Prostate gland (tissue), 2 donors: Measurements from ENCODE around the gene GLS. TPM values are rescaled to one million over a fixed set of nuclear protein-coding genes. Genes with fewer than 3 reads are reported as not detected.

Experiments used
- DNase-seq: peaks from one replicate; pipeline ENCODE4 v3.0.0-alpha.2; 2019; ENCODE audit warnings: low spot score
- H3K27ac ChIP-seq, 2 donors: fragments of 200-600 bp; sonication (generic); 2 replicates each; pipeline ENCODE4 v1.5.1; 2017 to 2019
- H3K27me3 ChIP-seq: fragments of 200-600 bp; sonication (generic); replicated peaks from 2 replicates; pipeline ENCODE4 v1.5.1; 2019; ENCODE audit not compliant: insufficient read depth
- H3K36me3 ChIP-seq, 2 donors: fragments of 200-600 bp; sonication (generic); 1 replicate in 1 of 2; 2 replicates in 1 of 2; pipeline versions ENCODE4 v1.5.1 to v1.8.1; 2017 to 2019
- H3K4me1 ChIP-seq: fragments of 200-600 bp; sonication (generic); replicated peaks from 2 replicates; pipeline ENCODE4 v1.5.1; 2019
- H3K4me3 ChIP-seq, 2 donors: fragments of 200-600 bp; sonication (generic); 2 replicates each; pipeline ENCODE4 v1.5.1; 2017 to 2019
- H3K9me3 ChIP-seq: fragments of 200-600 bp; sonication (generic); 2 replicates; pipeline ENCODE4 v1.5.1; 2017
- POLR2A ChIP-seq: fragments of 450-650 bp; IDR thresholded peaks from one replicate; pipeline ENCODE4 v1.6.1; 2016; ENCODE audit warnings: antibody characterized with exemption, mild to moderate bottlenecking
- POLR2AphosphoS5 ChIP-seq: sonication (generic); formaldehyde crosslinking; IDR thresholded peaks from one replicate; pipeline ENCODE4 v1.6.1; 2017; ENCODE audit warnings: antibody characterized with exemption
- WGBS: methylation state at CpG from one replicate; pipeline ENCODE4 v1.1.5; 2018; 5-methylcytosine and 5-hydroxymethylcytosine counted together
- intact Hi-C: fragments of 100-400 bp; cut with DNase I; formaldehyde crosslinking; loops from one replicate; pipeline ENCODE4 v1.14.2; 2022
- total RNA-seq, 2 donors: library from RNA; depleted of rRNA; stranded (reverse); fragments of >200 nt; gene quantifications; one replicate each; pipeline ENCODE4 v1.1.0, GENCODE V29; 2016
- TF ChIP-seq, protein P1 (sequence below), 4 experiments: fragments of 200-600 bp in 2 of 4; fragments of 450-650 bp in 2 of 4; sonication (generic) in 2 of 4; IDR thresholded peaks; 1 replicate in 3 of 4; 2 replicates in 1 of 4; pipeline ENCODE4 v1.5.1; 2016 to 2019; ENCODE audit warnings: antibody characterized with exemption in 4 of 4, mild to moderate bottlenecking in 2 of 4, moderate library complexity in 2 of 4

GLS gene
- total RNA-seq, 2 donors from 2014 or later = 30.6 to 74.9 TPM

DNA sequence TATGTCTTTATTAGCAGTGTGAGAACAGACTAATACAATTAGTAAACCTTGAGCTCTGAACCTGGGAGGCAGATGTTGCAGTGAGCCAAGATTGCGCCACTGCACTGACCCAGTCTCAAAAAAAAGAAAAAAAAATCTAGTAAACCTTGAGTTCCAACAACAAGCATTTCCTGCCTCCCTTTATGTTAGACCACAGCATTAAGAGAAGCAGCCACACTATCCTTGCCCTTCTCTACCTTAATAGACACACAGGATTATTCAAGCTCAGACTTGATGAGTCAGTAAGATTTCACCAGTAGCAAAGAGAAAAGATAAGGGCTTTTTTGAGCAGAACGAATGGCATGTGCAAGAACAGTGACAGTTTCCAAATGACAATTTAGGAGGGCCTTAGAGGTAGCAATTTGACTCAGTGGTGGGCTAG, 18.0 kb upstream of the GLS start:
- WGBS = 78% methylated on average over 2 of the region's 2 CpGs
- no peak overlapping the region for H3K27ac ChIP-seq
- TF ChIP-seq POLR2A (no peak), POLR2AphosphoS5 (no peak)
- TF ChIP-seq, protein P1, sequence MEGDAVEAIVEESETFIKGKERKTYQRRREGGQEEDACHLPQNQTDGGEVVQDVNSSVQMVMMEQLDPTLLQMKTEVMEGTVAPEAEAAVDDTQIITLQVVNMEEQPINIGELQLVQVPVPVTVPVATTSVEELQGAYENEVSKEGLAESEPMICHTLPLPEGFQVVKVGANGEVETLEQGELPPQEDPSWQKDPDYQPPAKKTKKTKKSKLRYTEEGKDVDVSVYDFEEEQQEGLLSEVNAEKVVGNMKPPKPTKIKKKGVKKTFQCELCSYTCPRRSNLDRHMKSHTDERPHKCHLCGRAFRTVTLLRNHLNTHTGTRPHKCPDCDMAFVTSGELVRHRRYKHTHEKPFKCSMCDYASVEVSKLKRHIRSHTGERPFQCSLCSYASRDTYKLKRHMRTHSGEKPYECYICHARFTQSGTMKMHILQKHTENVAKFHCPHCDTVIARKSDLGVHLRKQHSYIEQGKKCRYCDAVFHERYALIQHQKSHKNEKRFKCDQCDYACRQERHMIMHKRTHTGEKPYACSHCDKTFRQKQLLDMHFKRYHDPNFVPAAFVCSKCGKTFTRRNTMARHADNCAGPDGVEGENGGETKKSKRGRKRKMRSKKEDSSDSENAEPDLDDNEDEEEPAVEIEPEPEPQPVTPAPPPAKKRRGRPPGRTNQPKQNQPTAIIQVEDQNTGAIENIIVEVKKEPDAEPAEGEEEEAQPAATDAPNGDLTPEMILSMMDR (IDR thresholded peaks at IDR 0.05) = no peak
- no peak for DNase-seq
- no peaks in the 10 kb centered on the region for H3K27me3 ChIP-seq
- no peak overlapping the region for H3K4me3 ChIP-seq
- H3K9me3 ChIP-seq = no peaks in the 10 kb centered on the region
- no peaks in the 10 kb centered on the region for H3K36me3 ChIP-seq
- intact Hi-C loops = no loop called here
- H3K4me1 ChIP-seq = no peaks in the 10 kb centered on the region

DNA sequence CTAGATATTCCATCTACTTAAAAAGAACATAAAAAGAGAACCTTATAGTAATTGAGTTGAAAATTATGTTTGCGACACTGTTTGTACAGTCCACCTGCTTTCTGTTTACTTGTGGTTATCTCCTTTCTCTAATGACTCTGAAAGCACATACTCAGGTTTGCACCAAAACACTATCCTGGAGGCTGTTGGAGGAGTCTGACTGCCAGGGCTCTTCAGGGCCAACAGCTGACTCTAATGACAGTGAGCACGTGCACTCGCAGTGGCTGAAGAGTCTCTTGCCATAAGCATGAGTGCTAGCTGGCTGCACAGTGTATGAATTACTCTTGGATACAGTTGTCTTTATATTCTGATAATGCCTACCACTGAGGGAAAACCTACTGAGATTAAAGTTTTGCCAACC, 16.7 kb upstream of the GLS start:
- no peak for DNase-seq
- Histone ChIP-seq H3K27me3 (no peaks in the 10 kb centered on the region), H3K27ac (no peak overlapping the region), H3K36me3 (no peaks in the 10 kb centered on the region), H3K9me3 (no peaks in the 10 kb centered on the region), H3K4me3 (no peak overlapping the region), H3K4me1 (no peaks in the 10 kb centered on the region)
- intact Hi-C loops = no loop called here
- TF ChIP-seq POLR2A (no peak), POLR2AphosphoS5 (no peak)
- TF ChIP-seq, protein P1 (IDR thresholded peaks at IDR 0.05) = no peak
- 37% methylated on average over 3 of the region's 3 CpGs for WGBS

DNA sequence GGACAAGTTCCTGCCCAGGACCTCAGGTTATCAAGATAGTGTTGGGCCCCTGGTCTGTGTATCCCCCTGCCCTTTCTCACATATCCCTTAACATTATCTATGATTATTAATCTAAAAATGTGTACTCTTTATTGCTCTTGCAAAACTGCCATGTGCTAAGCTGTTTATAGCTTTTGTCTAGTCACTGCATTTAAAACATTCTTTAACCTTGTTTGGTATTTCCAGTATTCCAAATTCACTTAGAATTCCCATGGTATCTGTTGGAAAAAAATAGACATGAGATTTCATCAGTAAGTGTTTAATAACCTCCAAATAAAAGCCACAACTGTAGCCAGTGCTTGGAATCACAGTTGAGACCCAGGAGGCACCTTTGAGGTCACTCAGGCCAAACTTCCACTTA, 16.2 kb upstream of the GLS start:
- Histone ChIP-seq H3K9me3 (no peaks in the 10 kb centered on the region), H3K4me3 (no peak overlapping the region), H3K27ac (no peak overlapping the region), H3K4me1 (no peaks in the 10 kb centered on the region), H3K27me3 (no peaks in the 10 kb centered on the region), H3K36me3 (no peaks in the 10 kb centered on the region)
- intact Hi-C loops = no loop called here
- no peak for DNase-seq
- TF ChIP-seq POLR2AphosphoS5 (no peak), POLR2A (no peak)
- TF ChIP-seq, protein P1 (IDR thresholded peaks at IDR 0.05) = no peak

DNA sequence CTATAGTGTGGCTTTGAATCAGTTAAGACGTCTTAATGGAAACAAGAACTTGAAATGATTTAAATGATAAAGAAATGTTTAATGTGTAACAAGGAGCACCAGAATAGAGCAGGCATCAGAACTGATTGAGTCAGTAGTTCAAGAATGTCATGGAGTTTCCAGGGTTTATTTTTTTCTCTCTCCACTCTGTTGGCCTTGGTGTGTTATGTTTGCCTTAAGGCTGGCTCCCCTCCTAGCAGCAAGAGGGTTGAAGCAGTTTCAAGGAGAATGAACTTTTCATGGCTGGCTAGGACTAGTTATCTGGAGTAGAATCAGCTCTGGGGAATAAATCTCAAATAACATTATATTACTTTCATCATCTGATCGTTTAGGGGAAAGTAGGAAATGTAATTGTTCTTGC, 13.4 kb upstream of the GLS start:
- WGBS = 35% methylated on average over 2 of the region's 2 CpGs
- H3K27ac ChIP-seq = no peak overlapping the region

DNA sequence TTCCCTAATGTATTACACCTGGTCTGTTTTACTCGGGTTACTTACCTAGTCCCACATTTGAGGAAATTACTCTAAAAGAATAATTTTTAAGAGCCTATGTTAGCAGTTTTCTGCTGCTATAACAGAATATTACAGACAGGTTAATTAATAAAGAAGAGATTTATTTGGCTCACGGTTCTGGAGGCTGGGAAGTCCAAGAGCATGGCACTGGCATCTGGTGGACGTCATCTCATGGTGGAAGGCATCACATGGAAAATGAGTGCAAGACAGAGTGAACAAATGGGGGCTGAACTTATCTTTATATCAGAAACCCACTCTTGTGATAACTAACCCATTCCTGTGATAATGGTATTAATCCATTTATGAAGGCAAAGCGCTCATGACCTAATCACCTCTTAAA, 12.8 kb upstream of the GLS start:
- no peaks in the 10 kb centered on the region for H3K9me3 ChIP-seq
- intact Hi-C loops = no loop called here
- H3K4me1 ChIP-seq = no peaks in the 10 kb centered on the region
- TF ChIP-seq POLR2A (no peak), POLR2AphosphoS5 (no peak)
- TF ChIP-seq, protein P1 (IDR thresholded peaks at IDR 0.05) = no peak
- DNase-seq = no peak
- no peaks in the 10 kb centered on the region for H3K27me3 ChIP-seq
- H3K4me3 ChIP-seq = no peak overlapping the region
- H3K27ac ChIP-seq = no peak overlapping the region
- 92% methylated on average over 4 of the region's 4 CpGs for WGBS
- no peaks in the 10 kb centered on the region for H3K36me3 ChIP-seq

More for the DNA sequence above, 13.4 kb upstream of the GLS start:
- TF ChIP-seq POLR2AphosphoS5 (no peak), POLR2A (no peak)
- TF ChIP-seq, protein P1 (IDR thresholded peaks at IDR 0.05) = no peak
- no peak overlapping the region for H3K4me3 ChIP-seq
- no peaks in the 10 kb centered on the region for H3K27me3 ChIP-seq
- no peak for DNase-seq
- intact Hi-C loops = no loop called here
- H3K9me3 ChIP-seq = no peaks in the 10 kb centered on the region
- H3K36me3 ChIP-seq = no peaks in the 10 kb centered on the region
- no peaks in the 10 kb centered on the region for H3K4me1 ChIP-seq
